Kidney (tissue), 14 donors: ENCODE results near the gene IMPA2. TPM values are rescaled to one million over a fixed set of nuclear protein-coding genes. Genes with fewer than 3 reads are reported as not detected.

Source experiments
- DNase-seq, 5 donors: peaks; one replicate each; pipeline ENCODE4 v3.0.0-alpha.2; 2013 to 2020
- FAIRE-seq: peaks from 2 replicates; lab custom pipeline; 2012; peaks lifted over from hg19 to GRCh38; lab: Jason Lieb, UNC
- H3K27ac ChIP-seq, 2 donors: one replicate each; pipeline ENCODE4 v1.7.0; 2013; ENCODE audit warnings: low read depth in 2 of 2, low read length in 2 of 2, inconsistent platforms in 1 of 2
- H3K27me3 ChIP-seq: one replicate; pipeline ENCODE4 v1.7.1; 2013; ENCODE audit warnings: low read length, inconsistent platforms; ENCODE audit not compliant: control insufficient read depth, insufficient read depth
- H3K36me3 ChIP-seq, 3 donors: one replicate each; pipeline versions ENCODE4 v1.7.0 to v1.7.1; 2013; ENCODE audit warnings: low read length in 3 of 3, control low read depth in 1 of 3, inconsistent platforms in 1 of 3; ENCODE audit not compliant: insufficient read depth in 3 of 3, control insufficient read depth in 2 of 3
- H3K4me1 ChIP-seq, 3 donors: one replicate each; pipeline versions ENCODE4 v1.7.0 to v1.7.1; 2013; ENCODE audit warnings: low read length in 3 of 3, inconsistent platforms in 1 of 3, low read depth in 1 of 3; ENCODE audit not compliant: control insufficient read depth in 2 of 3, insufficient read depth in 2 of 3
- H3K4me3 ChIP-seq, 3 donors: one replicate each; pipeline versions ENCODE4 v1.7.0 to v1.8.1; 2013; ENCODE audit warnings: low read length in 3 of 3, control low read depth in 1 of 3, inconsistent platforms in 1 of 3
- H3K9ac ChIP-seq, 3 donors: one replicate each; pipeline versions ENCODE4 v1.7.0 to v1.7.1; 2013; ENCODE audit warnings: low read length in 3 of 3, control low read depth in 1 of 3, inconsistent platforms in 1 of 3
- H3K9me3 ChIP-seq, 3 donors: one replicate each; pipeline versions ENCODE4 v1.7.0 to v1.7.1; 2013; ENCODE audit warnings: low read length in 3 of 3, control low read depth in 1 of 3, inconsistent platforms in 1 of 3; ENCODE audit not compliant: control insufficient read depth in 2 of 3, insufficient read depth in 1 of 3
- intact Hi-C: fragments of 100-400 bp; cut with DNase I; formaldehyde crosslinking; loops from one replicate; pipeline ENCODE4 v1.11.1; 2022
- polyA plus RNA-seq: library from polyadenylated mRNA; stranded (reverse); fragments of 350-450 nt; fragmentation: Illumina TruSeq; extraction: RNeasy Lipid Tissue Mini Kit (QIAGEN cat#74804); gene quantifications from one replicate; pipeline ENCODE4 v1.2.3, GENCODE V29; 2014; ENCODE audit warnings: low read depth, low replicate concordance; ENCODE audit not compliant: insufficient read depth
- total RNA-seq: library from RNA; stranded (reverse); fragmentation: NEBNext Ultra II Directional; extraction: Animal tissue kit (Norgen Biotek cat#: 25700); gene quantifications from one replicate; pipeline ENCODE4 v1.2.1, GENCODE V29; 2021
- TF ChIP-seq, protein P1 (sequence below): IDR thresholded peaks from 3 replicates; pipeline ENCODE4 v1.5.1; 2012; ENCODE audit warnings: mild to moderate bottlenecking, moderate library complexity, borderline replicate concordance; ENCODE audit not compliant: insufficient read depth; ENCODE audit errors: extremely low read depth
- donor health status: control.
- donor health status: control.
- donor health status: control.
- donor health status: control.
- donor health status: control.
- donor health status: DM: yes; HTN: yes; CAD: no.
- donor health status: Normal renal cell carcinoma (clear cell type).

The IMPA2 gene
- total and polyA plus RNA-seq, 2 donors from 2014 or later: 157 to 348 TPM

DNA sequence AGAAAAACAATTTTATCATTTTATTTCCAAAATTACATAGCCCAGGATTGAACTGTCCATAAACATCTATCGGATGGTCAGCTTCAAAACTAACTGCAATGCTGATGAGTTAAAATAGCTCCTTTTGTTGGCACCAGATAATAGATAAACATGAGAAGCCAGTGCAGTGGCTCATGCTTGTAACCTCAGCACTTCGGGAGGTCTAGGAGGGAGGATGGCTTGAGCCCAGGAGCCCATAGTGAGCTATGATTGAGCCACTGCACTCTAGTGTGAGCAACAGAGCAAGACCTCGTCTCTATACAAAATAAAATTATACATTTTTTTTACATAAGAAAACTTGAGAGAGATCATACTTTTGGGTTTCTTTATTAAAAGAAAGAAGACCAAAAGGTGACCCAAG lies 34.6 kb upstream of the IMPA2 start:
- H3K27me3 ChIP-seq: no peaks in the 10 kb centered on the region
- H3K27ac ChIP-seq: peak overlapping the region; percentile 79 to 93
- H3K9ac ChIP-seq: peak overlapping the region; percentile 6 to 91 (median 20)
- intact Hi-C loops: no loop called here
- peak overlapping the region in 2 of 3 donors; percentile 54 to 69 for H3K4me3 ChIP-seq
- TF ChIP-seq, protein P1, sequence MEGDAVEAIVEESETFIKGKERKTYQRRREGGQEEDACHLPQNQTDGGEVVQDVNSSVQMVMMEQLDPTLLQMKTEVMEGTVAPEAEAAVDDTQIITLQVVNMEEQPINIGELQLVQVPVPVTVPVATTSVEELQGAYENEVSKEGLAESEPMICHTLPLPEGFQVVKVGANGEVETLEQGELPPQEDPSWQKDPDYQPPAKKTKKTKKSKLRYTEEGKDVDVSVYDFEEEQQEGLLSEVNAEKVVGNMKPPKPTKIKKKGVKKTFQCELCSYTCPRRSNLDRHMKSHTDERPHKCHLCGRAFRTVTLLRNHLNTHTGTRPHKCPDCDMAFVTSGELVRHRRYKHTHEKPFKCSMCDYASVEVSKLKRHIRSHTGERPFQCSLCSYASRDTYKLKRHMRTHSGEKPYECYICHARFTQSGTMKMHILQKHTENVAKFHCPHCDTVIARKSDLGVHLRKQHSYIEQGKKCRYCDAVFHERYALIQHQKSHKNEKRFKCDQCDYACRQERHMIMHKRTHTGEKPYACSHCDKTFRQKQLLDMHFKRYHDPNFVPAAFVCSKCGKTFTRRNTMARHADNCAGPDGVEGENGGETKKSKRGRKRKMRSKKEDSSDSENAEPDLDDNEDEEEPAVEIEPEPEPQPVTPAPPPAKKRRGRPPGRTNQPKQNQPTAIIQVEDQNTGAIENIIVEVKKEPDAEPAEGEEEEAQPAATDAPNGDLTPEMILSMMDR: no peak
- peaks cover 0 to 4% (median 3%) of the 10 kb centered on the region in 3 donors for H3K4me1 ChIP-seq
- H3K36me3 ChIP-seq: no peaks in the 10 kb centered on the region
- no peak for FAIRE-seq
- H3K9me3 ChIP-seq: no peaks in the 10 kb centered on the region
- DNase-seq: peak in 2 of 5 donors; percentile 29 to 36

GRCh38 chr18:11947214-11948191 lies 33.8 kb upstream of the IMPA2 start:
- no peaks in the 10 kb centered on the region for H3K36me3 ChIP-seq
- TF ChIP-seq, protein P1: no peak
- intact Hi-C loops: no loop called here
- FAIRE-seq: peak; percentile 84
- peak overlapping the region; percentile 11 to 91 (median 51) for H3K9ac ChIP-seq
- DNase-seq: peak; percentile 79 to 96 (median 90)
- H3K27ac ChIP-seq: peak overlapping the region; percentile 79 to 93
- H3K9me3 ChIP-seq: no peaks in the 10 kb centered on the region
- peak overlapping the region; percentile 54 to 69 (median 69) for H3K4me3 ChIP-seq
- peaks cover 0 to 4% (median 3%) of the 10 kb centered on the region in 3 donors for H3K4me1 ChIP-seq
- no peaks in the 10 kb centered on the region for H3K27me3 ChIP-seq

- Histone ChIP-seq H3K36me3 (no peaks in the 10 kb centered on the region), H3K9me3 (no peaks in the 10 kb centered on the region), H3K27ac (no peak overlapping the region), H3K9ac (no peak overlapping the region), H3K4me1 (peaks cover 0 to 4% (median 3%) of the 10 kb centered on the region in 3 donors), H3K27me3 (no peaks in the 10 kb centered on the region), H3K4me3 (no peak overlapping the region)
- intact Hi-C loops: no loop called here
- TF ChIP-seq, protein P1: no peak
- FAIRE-seq (no peak), DNase-seq (no peak)
These were observed 32.3 kb upstream of the IMPA2 start for GRCh38 chr18:11948852-11949523.
